ENCODE data around the gene FAM184B.

Gene FAM184B

GRCh38 chr4:17771284-17771908 lies 10.0 kb downstream of the FAM184B start:
- no peaks in the 10 kb centered on the region for H3K9me3 ChIP-seq (replicated peaks; ENCODE audit: low read length)
- H3K4me3 ChIP-seq (ENCODE audit: low read length): no peak overlapping the region
- H3K36me3 ChIP-seq (ENCODE audit: insufficient read depth, low read length): no peaks in the 10 kb centered on the region
- H3K27me3 ChIP-seq (ENCODE audit: control insufficient read depth, insufficient read depth, low read length): peaks cover 5% of the 10 kb centered on the region
- H3K4me2 ChIP-seq (ENCODE audit: low read length): no peak overlapping the region
- H3K9ac ChIP-seq (ENCODE audit: low read depth, low read length): no peak overlapping the region
- H3K4me1 ChIP-seq (ENCODE audit: control insufficient read depth, insufficient read depth, low read length): no peaks in the 10 kb centered on the region

GRCh38 chr4:17770845-17771244 lies 10.6 kb downstream of the FAM184B start:
- Histone ChIP-seq H3K36me3 (ENCODE audit: insufficient read depth, low read length) (no peaks in the 10 kb centered on the region), H3K4me2 (ENCODE audit: low read length) (no peak overlapping the region), H3K9me3 (replicated peaks; ENCODE audit: low read length) (no peaks in the 10 kb centered on the region), H3K4me3 (ENCODE audit: low read length) (no peak overlapping the region), H3K9ac (ENCODE audit: low read depth, low read length) (no peak overlapping the region), H3K4me1 (ENCODE audit: control insufficient read depth, insufficient read depth, low read length) (no peaks in the 10 kb centered on the region), H3K27me3 (ENCODE audit: control insufficient read depth, insufficient read depth, low read length) (peaks cover 5% of the 10 kb centered on the region)

GRCh38 chr4:17769406-17770174 lies 11.8 kb downstream of the FAM184B start:
- H3K9ac ChIP-seq (ENCODE audit: low read depth, low read length): no peak overlapping the region
- H3K27me3 ChIP-seq (ENCODE audit: control insufficient read depth, insufficient read depth, low read length): peaks cover 5% of the 10 kb centered on the region
- no peaks in the 10 kb centered on the region for H3K9me3 ChIP-seq (replicated peaks; ENCODE audit: low read length)
- H3K36me3 ChIP-seq (ENCODE audit: insufficient read depth, low read length): no peaks in the 10 kb centered on the region
- H3K4me1 ChIP-seq (ENCODE audit: control insufficient read depth, insufficient read depth, low read length): no peaks in the 10 kb centered on the region
- no peak overlapping the region for H3K4me3 ChIP-seq (ENCODE audit: low read length)
- no peak overlapping the region for H3K4me2 ChIP-seq (ENCODE audit: low read length)

GRCh38 chr4:17766826-17767458 lies 14.5 kb downstream of the FAM184B start:
- Histone ChIP-seq H3K4me1 (ENCODE audit: control insufficient read depth, insufficient read depth, low read length) (no peaks in the 10 kb centered on the region), H3K9me3 (replicated peaks; ENCODE audit: low read length) (no peaks in the 10 kb centered on the region), H3K4me3 (ENCODE audit: low read length) (no peak overlapping the region), H3K27me3 (ENCODE audit: control insufficient read depth, insufficient read depth, low read length) (peaks cover 5% of the 10 kb centered on the region), H3K36me3 (ENCODE audit: insufficient read depth, low read length) (no peaks in the 10 kb centered on the region), H3K4me2 (ENCODE audit: low read length) (no peak overlapping the region), H3K9ac (ENCODE audit: low read depth, low read length) (no peak overlapping the region)

- Histone ChIP-seq H3K36me3 (ENCODE audit: insufficient read depth, low read length) (no peaks in the 10 kb centered on the region), H3K4me3 (ENCODE audit: low read length) (no peak overlapping the region), H3K9ac (ENCODE audit: low read depth, low read length) (no peak overlapping the region), H3K9me3 (replicated peaks; ENCODE audit: low read length) (no peaks in the 10 kb centered on the region), H3K4me2 (ENCODE audit: low read length) (no peak overlapping the region), H3K4me1 (ENCODE audit: control insufficient read depth, insufficient read depth, low read length) (no peaks in the 10 kb centered on the region), H3K27me3 (ENCODE audit: control insufficient read depth, insufficient read depth, low read length) (no peaks in the 10 kb centered on the region)
These were observed 15.7 kb downstream of the FAM184B start for GRCh38 chr4:17765514-17766286.

- Histone ChIP-seq H3K27me3 (ENCODE audit: control insufficient read depth, insufficient read depth, low read length) (peaks cover 3% of the 10 kb centered on the region), H3K36me3 (ENCODE audit: insufficient read depth, low read length) (no peaks in the 10 kb centered on the region), H3K4me3 (ENCODE audit: low read length) (no peak overlapping the region), H3K4me2 (ENCODE audit: low read length) (no peak overlapping the region), H3K9me3 (replicated peaks; ENCODE audit: low read length) (no peaks in the 10 kb centered on the region), H3K4me1 (ENCODE audit: control insufficient read depth, insufficient read depth, low read length) (no peaks in the 10 kb centered on the region), H3K9ac (ENCODE audit: low read depth, low read length) (no peak overlapping the region)
These were observed 17.5 kb downstream of the FAM184B start for GRCh38 chr4:17763931-17764330.

- Histone ChIP-seq H3K4me2 (ENCODE audit: low read length) (no peak overlapping the region), H3K4me3 (ENCODE audit: low read length) (no peak overlapping the region), H3K9me3 (replicated peaks; ENCODE audit: low read length) (no peaks in the 10 kb centered on the region), H3K36me3 (ENCODE audit: insufficient read depth, low read length) (no peaks in the 10 kb centered on the region), H3K27me3 (ENCODE audit: control insufficient read depth, insufficient read depth, low read length) (peaks cover 8% of the 10 kb centered on the region), H3K9ac (ENCODE audit: low read depth, low read length) (no peak overlapping the region), H3K4me1 (ENCODE audit: control insufficient read depth, insufficient read depth, low read length) (no peaks in the 10 kb centered on the region)
These were observed 18.0 kb downstream of the FAM184B start for GRCh38 chr4:17763416-17763815.

GRCh38 chr4:17762726-17763125 lies 18.7 kb downstream of the FAM184B start:
- Histone ChIP-seq H3K27me3 (ENCODE audit: control insufficient read depth, insufficient read depth, low read length) (peaks cover 13% of the 10 kb centered on the region), H3K9ac (ENCODE audit: low read depth, low read length) (no peak overlapping the region), H3K4me1 (ENCODE audit: control insufficient read depth, insufficient read depth, low read length) (no peaks in the 10 kb centered on the region), H3K9me3 (replicated peaks; ENCODE audit: low read length) (no peaks in the 10 kb centered on the region), H3K36me3 (ENCODE audit: insufficient read depth, low read length) (no peaks in the 10 kb centered on the region), H3K4me3 (ENCODE audit: low read length) (no peak overlapping the region), H3K4me2 (ENCODE audit: low read length) (no peak overlapping the region)

- no peaks in the 10 kb centered on the region for H3K36me3 ChIP-seq (ENCODE audit: insufficient read depth, low read length)
- H3K27me3 ChIP-seq (ENCODE audit: control insufficient read depth, insufficient read depth, low read length): peaks cover 22% of the 10 kb centered on the region
- H3K4me3 ChIP-seq (ENCODE audit: low read length): no peak overlapping the region
- H3K4me1 ChIP-seq (ENCODE audit: control insufficient read depth, insufficient read depth, low read length): no peaks in the 10 kb centered on the region
- H3K9me3 ChIP-seq (replicated peaks; ENCODE audit: low read length): no peaks in the 10 kb centered on the region
- no peak overlapping the region for H3K4me2 ChIP-seq (ENCODE audit: low read length)
- no peak overlapping the region for H3K9ac ChIP-seq (ENCODE audit: low read depth, low read length)
These were observed 20.4 kb downstream of the FAM184B start for GRCh38 chr4:17761062-17761461.

- Histone ChIP-seq H3K4me1 (ENCODE audit: control insufficient read depth, insufficient read depth, low read length) (no peaks in the 10 kb centered on the region), H3K9ac (ENCODE audit: low read depth, low read length) (no peak overlapping the region), H3K9me3 (replicated peaks; ENCODE audit: low read length) (no peaks in the 10 kb centered on the region), H3K4me3 (ENCODE audit: low read length) (no peak overlapping the region), H3K36me3 (ENCODE audit: insufficient read depth, low read length) (no peaks in the 10 kb centered on the region), H3K27me3 (ENCODE audit: control insufficient read depth, insufficient read depth, low read length) (peaks cover 22% of the 10 kb centered on the region), H3K4me2 (ENCODE audit: low read length) (no peak overlapping the region)
These were observed 20.8 kb downstream of the FAM184B start for GRCh38 chr4:17760626-17761025.

- H3K27me3 ChIP-seq (ENCODE audit: control insufficient read depth, insufficient read depth, low read length): peaks cover 22% of the 10 kb centered on the region
- H3K4me1 ChIP-seq (ENCODE audit: control insufficient read depth, insufficient read depth, low read length): no peaks in the 10 kb centered on the region
- no peaks in the 10 kb centered on the region for H3K36me3 ChIP-seq (ENCODE audit: insufficient read depth, low read length)
- no peak overlapping the region for H3K4me3 ChIP-seq (ENCODE audit: low read length)
- H3K9ac ChIP-seq (ENCODE audit: low read depth, low read length): no peak overlapping the region
- H3K4me2 ChIP-seq (ENCODE audit: low read length): no peak overlapping the region
- H3K9me3 ChIP-seq (replicated peaks; ENCODE audit: low read length): no peaks in the 10 kb centered on the region
These were observed 22.9 kb downstream of the FAM184B start for GRCh38 chr4:17758485-17758884.
